ENCODE measurements around the gene PPP1R3C.
A peak's percentile ranks its signal among the peaks of the same experiment; 100 is the strongest.

The PPP1R3C gene

GRCh38 chr10:91632671-91633550 is at the start of gene PPP1R3C:
Gene PPP1R3C, minus strand, starts transcription at chr10:91633071. Its CDS starts 102 bp downstream, at chr10:91632969.
- peak; percentile 86 for DNase-seq (ENCODE audit: low spot score)

DNA sequence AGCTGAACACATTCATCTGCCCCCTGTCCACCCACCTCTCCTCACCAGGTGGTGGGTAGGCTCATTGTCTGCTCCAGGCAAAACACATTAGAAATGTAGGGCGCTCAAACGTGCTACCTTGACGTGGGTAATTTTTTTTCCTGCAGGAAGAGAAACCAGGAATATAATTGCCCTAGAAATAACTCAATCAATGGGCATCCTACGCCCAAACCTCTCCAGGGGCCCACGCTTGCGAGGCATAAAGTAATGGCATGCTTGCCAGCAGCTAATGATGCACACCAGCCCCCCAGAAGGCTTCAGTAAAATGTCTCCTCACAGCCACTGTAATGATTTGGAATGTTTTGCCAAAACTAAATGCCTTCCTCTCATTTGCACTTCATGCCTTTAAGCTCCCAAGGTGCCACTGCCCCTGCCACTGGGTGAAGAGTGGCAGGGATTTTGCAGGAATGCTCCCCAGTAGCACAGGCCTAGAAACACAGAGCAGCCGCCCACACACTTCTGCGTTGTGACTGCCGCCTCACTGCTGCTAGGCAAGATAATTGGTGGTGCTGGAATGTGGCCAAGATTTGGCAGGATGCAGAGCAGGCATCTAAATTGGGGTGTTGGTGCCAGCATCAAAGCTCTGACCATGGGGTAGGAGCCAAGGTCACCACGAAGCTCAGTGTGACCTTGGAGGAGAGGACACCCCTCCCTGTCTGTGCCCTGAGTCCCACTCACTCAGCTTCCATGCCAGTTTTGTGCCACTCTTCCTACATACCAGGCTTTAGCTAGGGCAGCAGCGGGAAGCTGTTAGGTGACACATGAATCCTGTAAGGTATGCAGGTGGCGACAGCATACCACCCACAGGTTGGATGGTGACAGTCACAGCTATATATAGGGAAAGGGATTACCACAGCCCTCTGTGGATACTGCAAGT is 48.7 kb upstream of the PPP1R3C start:
- no peak for DNase-seq (ENCODE audit: low spot score)

DNA sequence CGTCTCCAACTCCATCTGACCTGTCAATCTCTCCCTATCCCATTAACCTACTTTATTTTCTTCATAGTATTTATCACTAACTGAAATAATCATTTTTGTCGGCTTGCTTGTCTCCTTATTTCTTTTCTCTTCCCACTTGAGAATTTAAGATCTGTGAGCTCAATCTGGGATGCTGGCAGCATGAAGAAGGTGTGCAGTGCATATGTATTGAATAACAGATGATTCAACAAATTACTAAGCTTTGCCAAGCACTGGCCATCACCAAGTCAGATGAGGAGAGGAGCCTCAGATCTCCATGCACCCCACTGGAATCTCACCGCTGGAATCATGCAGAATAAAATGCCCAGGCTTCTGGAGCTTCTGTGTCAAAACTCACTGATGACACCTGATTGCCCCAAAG is 47.6 kb upstream of the PPP1R3C start:
- DNase-seq (ENCODE audit: low spot score) = no peak

- no peak for DNase-seq (ENCODE audit: low spot score)
Measured at GRCh38 chr10:91679296-91679695, 46.4 kb upstream of the PPP1R3C start.

DNA sequence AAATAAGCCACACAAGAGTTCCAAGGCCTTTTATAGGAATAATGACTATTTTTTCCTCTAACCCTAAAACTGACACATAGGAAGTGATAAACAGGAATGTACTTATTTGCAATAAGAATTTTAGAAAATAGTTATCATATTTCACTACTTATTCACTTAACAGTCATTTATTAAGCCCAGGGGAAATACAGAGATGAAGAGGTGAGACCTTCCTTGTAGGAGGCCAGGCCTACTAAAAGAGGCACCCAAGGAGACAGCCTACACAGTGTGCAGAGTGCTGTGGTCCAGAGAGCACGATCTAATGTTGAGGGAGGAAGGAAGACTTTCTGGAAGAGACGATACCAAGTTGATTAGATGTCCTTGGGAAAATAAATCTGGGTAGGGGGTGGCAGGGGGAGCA is 45.0 kb upstream of the PPP1R3C start:
- no peak for DNase-seq (ENCODE audit: low spot score)

DNA sequence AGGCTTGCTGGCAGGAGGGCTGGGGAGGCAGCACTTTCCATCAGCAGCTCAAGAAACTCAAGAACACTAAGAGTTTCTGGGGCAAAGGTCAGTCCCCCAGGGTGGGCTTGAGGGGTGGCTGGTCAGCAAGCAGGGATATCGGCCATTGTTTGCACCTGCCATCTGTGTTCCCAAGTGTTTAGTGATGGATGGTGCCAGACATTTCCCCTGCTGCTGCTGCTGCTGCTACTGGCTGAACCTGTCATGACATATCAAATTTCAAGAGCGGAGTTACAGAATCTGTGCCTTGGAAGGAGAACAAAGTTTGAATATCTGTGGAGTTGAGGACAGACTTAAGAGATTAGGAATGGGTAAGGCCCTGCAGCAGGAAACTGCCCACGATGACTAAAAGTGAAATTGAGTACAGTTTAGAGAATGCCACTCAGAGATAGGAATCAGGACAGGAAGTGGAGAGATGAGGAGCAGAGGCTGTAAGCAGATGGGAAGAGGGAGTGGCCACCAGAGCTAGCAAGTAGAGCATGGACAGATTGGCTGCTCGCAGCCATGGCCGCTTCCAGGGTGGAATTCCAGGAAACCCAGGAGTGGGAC is 39.2 kb upstream of the PPP1R3C start:
- DNase-seq (ENCODE audit: low spot score) = peak; percentile 64

GRCh38 chr10:91668913-91669312 is 36.0 kb upstream of the PPP1R3C start:
- DNase-seq (ENCODE audit: low spot score) = no peak

DNA sequence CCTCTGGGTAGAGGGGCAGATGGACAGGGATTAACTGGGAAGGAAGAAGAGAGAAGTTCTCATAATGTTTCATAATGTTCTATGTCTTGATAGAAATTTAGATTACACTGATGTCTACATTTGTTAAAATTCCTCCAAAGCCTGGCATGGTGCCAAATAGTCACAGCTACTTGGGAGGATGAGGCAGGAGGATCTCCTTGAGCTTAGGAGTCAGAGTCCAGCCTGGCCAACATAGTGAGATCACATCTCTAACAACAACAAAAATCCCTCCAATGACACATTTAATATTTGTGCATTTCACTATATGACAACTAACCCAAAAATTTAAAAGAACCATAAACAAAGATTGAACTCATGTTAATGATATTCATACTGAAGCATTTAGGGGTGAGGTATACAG is 33.0 kb upstream of the PPP1R3C start:
- no peak for DNase-seq (ENCODE audit: low spot score)

DNA sequence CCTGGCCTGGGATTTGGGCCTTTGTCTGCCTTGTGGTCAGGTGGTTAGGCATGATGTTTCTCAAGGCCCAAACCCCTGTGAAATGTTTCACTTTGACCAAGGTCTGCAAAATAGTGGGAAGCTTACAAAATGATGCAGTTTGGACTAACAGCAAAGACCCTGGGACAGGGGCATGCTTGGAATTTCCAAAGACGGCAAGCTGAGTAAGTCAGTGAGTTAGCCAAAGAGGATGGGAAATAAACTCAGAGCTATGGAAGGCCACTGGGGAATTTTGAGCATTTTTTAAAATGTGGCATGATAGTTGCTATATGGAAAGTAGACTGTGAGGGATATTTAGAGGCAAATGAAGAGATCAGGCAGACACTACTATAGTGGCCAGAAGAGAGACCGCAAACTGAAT is 31.6 kb upstream of the PPP1R3C start:
- no peak for DNase-seq (ENCODE audit: low spot score)

DNA sequence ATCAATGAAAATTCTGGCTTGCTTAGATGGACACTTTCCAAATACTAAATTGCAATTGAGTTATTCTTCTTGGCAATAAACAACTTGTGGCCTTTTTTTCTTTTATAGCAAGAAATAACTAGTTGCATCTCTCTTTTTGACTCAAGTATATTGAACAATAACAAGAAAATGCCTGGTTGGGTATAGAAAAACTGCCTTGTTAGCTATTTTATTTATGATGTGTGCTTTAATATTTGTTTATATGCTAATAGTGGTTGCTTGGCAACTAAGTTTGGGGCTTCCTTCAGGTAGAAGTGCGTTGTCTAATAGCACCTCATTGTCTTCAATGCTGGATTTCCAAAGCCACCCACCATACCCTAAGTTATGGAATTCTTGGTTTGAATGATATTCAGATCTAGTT is 30.1 kb upstream of the PPP1R3C start:
- DNase-seq (ENCODE audit: low spot score) = no peak

- DNase-seq (ENCODE audit: low spot score) = no peak
Measured at GRCh38 chr10:91653219-91653870, 20.5 kb upstream of the PPP1R3C start.

DNA sequence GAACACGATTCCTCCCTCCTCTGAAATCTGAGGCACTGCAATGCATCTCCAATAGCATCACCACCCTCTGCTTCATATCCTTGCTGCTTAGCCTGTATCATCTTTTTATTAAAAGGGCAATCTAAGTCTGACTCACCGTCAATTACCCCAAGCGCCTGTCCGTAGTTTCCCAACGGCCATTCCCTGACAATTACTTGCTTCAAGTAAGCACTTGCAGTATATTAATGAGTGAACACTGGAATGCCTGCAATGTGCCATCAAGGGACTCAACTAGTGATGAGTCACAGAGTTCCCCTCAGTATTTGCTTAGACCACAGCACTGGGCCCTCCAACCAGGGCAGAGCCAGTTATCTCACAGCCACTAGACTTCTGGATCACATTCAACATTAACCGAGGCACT is 19.5 kb upstream of the PPP1R3C start:
- no peak for DNase-seq (ENCODE audit: low spot score)

DNA sequence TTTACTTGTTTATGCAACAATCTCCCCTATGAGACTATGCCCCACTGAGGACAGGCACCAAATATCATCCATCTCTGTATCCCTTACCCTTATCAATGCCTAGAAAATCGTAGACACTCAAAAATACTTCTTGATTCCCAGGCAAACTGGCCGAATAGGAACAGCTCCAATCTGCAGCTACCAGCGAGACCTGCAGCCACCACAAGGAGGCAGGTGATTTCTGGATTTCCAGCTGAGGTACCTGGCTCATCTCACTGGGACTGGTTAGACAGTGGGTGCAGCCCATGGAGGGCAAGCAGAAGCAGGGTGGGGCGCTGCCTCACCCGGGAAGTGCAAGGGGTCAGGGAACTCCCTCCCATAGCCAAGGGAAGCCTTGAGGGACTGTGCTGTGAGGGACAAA is 10.8 kb upstream of the PPP1R3C start:
- DNase-seq (ENCODE audit: low spot score) = no peak

DNA sequence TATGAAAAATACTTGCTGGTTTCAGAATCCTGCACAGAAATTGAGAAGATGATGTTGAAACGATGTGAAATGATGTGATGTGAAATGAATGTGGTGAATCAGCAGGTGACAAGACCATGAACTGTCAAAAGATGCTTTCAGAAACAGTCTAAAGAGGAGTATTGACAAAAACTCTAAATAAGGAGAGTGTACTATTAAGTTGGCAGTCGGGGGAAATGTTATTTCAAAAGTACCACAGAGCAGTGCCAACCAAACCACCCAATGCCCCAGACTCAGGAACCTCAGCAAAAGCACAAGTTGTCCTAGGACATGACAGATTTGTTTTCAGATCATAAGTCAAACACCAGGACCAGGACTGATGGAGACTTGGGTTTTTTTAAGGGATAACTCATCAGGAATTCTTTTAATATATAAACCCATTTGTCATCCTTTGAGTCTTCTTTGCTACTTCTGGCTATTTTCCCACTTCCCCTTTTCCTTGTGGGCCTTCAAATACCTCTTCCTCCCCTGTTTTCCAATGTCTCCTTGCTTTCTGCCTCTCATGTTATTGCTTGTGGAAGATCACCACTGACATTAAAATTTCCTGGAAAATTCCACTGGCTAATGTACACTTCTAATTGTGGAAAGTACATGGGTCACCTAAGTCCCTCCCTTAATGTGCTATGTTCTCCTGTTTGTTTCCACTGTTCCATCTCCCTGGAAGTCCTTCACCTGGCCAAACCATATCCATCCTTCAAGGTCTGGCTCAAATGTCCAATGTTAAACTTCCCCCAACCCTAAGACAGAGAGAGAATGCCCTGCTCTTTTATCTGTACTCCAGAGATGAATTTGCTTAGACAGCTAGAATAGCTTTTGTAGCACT is 10.2 kb upstream of the PPP1R3C start:
- no peak for DNase-seq (ENCODE audit: low spot score)

DNA sequence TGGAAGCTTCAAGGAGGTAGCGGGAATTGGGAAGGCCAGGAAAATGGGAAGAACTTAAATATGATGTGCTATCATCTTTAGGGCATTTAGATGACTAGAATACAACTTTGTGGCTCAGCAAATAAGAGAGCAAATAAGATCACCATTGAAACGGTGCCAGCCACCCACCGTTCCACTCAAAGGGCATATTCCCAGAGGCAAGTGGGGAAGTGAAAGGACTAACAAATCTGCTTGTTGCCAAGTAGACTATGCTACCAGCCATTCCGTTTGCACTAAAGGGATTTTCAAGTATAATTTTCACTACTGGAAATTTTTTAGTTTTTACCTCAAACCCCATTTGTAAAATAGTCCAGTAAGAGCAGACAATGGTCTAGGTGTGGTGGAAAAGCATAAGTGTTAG is 4.0 kb upstream of the PPP1R3C start:
- no peak for DNase-seq (ENCODE audit: low spot score)

GRCh38 chr10:91635401-91636400 is 2.8 kb upstream of the PPP1R3C start:
- DNase-seq (ENCODE audit: low spot score) = no peak

DNA sequence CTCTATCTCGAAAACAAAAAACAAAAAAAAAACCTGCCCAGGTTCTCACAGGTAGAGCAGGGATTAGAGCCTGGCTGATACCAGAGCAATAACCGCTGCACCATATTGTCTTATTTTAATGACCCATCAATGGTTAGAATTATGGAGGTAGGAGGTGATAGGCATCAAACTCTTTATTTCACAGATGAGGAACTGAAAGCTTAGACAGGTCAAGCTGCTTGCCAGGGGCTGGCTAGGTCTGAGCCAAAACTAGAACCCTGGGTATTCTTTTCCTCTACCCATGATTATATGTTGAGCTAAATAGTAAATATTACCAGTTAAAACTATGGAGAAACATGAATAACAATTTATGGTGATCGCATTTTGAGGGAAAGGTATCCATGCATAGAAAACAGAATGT is 2.0 kb upstream of the PPP1R3C start:
- DNase-seq (ENCODE audit: low spot score) = no peak

GRCh38 chr10:91634246-91634645 is 1.4 kb upstream of the PPP1R3C start:
- no peak for DNase-seq (ENCODE audit: low spot score)

DNA sequence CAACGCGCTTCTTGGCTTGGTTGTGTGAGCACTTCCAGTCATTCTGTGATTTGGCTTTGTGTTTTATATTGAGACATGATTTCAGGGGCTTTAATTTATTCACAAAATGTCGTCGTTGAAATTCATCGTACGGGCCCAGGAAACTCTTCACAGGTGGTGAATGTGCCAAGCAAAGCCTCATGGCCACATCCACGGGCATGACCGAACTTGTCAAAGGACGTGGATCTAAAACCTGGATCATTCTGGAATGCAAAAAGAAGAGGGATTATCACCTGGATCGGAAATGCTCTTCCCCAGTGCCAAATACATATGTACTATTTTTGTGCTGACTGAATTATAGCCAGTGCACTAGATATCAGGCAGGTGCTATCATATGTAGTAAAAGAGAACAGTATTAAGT is 2.2 kb downstream of the PPP1R3C start:
- no peak for DNase-seq (ENCODE audit: low spot score)
